Bronchus fibroblast of lung (primary cell): Measurements from ENCODE around the gene NOM1. TPM values are rescaled to one million over a fixed set of nuclear protein-coding genes. Genes with fewer than 3 reads are reported as not detected.

Experiments
- total RNA-seq: library from RNA; depleted of rRNA; stranded (reverse); fragments of >200 nt; gene quantifications from 2 replicates; pipeline ENCODE4 v1.2.3, GENCODE V29; 2015

The NOM1 gene, protein sequence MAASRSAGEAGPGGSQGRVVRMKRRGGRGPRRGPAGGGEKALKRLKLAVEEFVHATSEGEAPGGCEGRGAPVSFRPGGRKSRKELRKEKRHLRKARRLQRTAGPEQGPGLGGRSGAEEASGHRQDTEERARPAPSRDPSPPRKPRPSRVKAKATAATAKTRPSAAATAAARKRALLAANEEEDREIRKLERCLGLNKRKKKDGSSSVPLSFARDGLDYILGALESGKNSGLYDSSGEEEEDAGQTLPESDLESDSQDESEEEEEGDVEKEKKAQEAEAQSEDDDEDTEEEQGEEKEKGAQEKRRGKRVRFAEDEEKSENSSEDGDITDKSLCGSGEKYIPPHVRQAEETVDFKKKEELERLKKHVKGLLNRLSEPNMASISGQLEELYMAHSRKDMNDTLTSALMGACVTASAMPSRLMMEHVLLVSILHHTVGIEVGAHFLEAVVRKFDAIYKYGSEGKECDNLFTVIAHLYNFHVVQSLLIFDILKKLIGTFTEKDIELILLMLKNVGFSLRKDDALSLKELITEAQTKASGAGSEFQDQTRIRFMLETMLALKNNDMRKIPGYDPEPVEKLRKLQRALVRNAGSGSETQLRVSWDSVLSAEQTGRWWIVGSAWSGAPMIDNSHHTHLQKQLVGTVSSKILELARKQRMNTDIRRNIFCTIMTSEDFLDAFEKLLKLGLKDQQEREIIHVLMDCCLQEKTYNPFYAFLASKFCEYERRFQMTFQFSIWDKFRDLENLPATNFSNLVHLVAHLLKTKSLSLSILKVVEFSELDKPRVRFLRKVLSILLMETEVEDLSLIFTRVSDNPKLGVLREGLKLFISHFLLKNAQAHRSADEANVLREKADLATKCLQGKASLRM
- 7.6 and 7.9 TPM in 2 replicates for total RNA-seq

GRCh38 chr7:156949541-156950380 is at the start of gene NOM1:
Gene NOM1, plus strand, starts transcription at chr7:156949712. Its CDS starts 26 bp downstream, at chr7:156949738.

GRCh38 chr7:157010588-157011332 is 61.2 kb downstream of the NOM1 start, which contains the start of gene MNX1:
Gene MNX1, minus strand, starts transcription at chr7:157010663. Its CDS starts 313 bp downstream, at chr7:157010350.

Other genes with a start within 250 kb of the NOM1 start
- 18.2 and 18.3 TPM in 2 replicates for gene LMBR1, start 56.5 kb upstream of the NOM1 start, total RNA-seq
- gene MNX1, start 61.0 kb downstream of the NOM1 start, total RNA-seq: 0.17 TPM in 1 of 2 replicates, not detected in the other
- 42.1 and 50.8 TPM in 2 replicates for gene UBE3C, start 189.2 kb downstream of the NOM1 start, total RNA-seq